WTC11 (cell line): Measurements from ENCODE around the gene FMNL2. TPM values are rescaled to one million over a fixed set of nuclear protein-coding genes. Genes with fewer than 3 reads are reported as not detected.

ENCODE experiments used
- ATAC-seq: fragments of 200-7000 bp; cut with Tn5 transposase; 2 replicates; pipeline ENCODE4 v1.10.0; 2021; ENCODE audit warnings: mild to moderate bottlenecking, moderate library complexity
- CTCF ChIA-PET: fragments of 300-600 bp; sonication (Branson Sonifier 250); formaldehyde crosslinking; loops from one replicate; lab custom pipeline; 2021; ENCODE audit warnings: antibody characterized with exemption; lab: Charles Lee
- POLR2A ChIA-PET: fragments of 350-600 bp; sonication (Branson Sonifier 250); formaldehyde crosslinking; loops from one replicate; lab custom pipeline; 2021; ENCODE audit warnings: antibody characterized with exemption; lab: Charles Lee
- DNase-seq: peaks from one replicate; pipeline ENCODE4 v3.0.0; 2021; ENCODE audit warnings: low spot score
- H3K27ac Mint-ChIP-seq: 2 replicates; pipeline ENCODE4 v1.8.0; 2021; ENCODE audit warnings: mixed read lengths
- H3K27me3 Mint-ChIP-seq: 2 replicates; pipeline ENCODE4 v1.8.0; 2021; ENCODE audit warnings: low read depth, mild to moderate bottlenecking, moderate library complexity, mixed read lengths
- H3K36me3 Mint-ChIP-seq: 2 replicates; pipeline ENCODE4 v1.8.0; 2021; ENCODE audit warnings: mixed read lengths
- H3K4me1 Mint-ChIP-seq: 2 replicates; pipeline ENCODE4 v1.8.0; 2022; ENCODE audit warnings: mixed read lengths
- H3K4me3 Mint-ChIP-seq: 2 replicates; pipeline ENCODE4 v1.8.0; 2021; ENCODE audit warnings: mild to moderate bottlenecking, moderate library complexity, mixed read lengths
- H3K9me3 Mint-ChIP-seq: 2 replicates; pipeline ENCODE4 v1.8.0; 2021; ENCODE audit warnings: mixed read lengths
- CBFB ChIP-seq: sonication (generic); formaldehyde crosslinking; IDR thresholded peaks from 2 replicates; pipeline ENCODE4 v1.8.1; 2022; ENCODE audit warnings: mild to moderate bottlenecking, low read depth, missing genetic modification reagents
- CREB1 ChIP-seq: sonication (generic); formaldehyde crosslinking; IDR thresholded peaks from 2 replicates; pipeline ENCODE4 v1.8.0; 2023; ENCODE audit warnings: mild to moderate bottlenecking, missing genetic modification reagents
- E2F4 ChIP-seq: sonication (generic); formaldehyde crosslinking; IDR thresholded peaks from 2 replicates; pipeline ENCODE4 v1.8.1; 2022; ENCODE audit warnings: low read depth, mild to moderate bottlenecking, moderate library complexity, missing genetic modification reagents, borderline replicate concordance
- E2F5 ChIP-seq: sonication (generic); formaldehyde crosslinking; IDR thresholded peaks from 2 replicates; pipeline ENCODE4 v1.8.1; 2022; ENCODE audit warnings: mild to moderate bottlenecking, moderate library complexity, missing genetic modification reagents
- ETV6 ChIP-seq: sonication (generic); formaldehyde crosslinking; IDR thresholded peaks from 2 replicates; pipeline ENCODE4 v1.8.1; 2022; ENCODE audit warnings: mild to moderate bottlenecking, missing genetic modification reagents
- FOXJ3 ChIP-seq: sonication (generic); formaldehyde crosslinking; IDR thresholded peaks from 2 replicates; pipeline ENCODE4 v1.9.0; 2021; ENCODE audit warnings: missing genetic modification reagents, mild to moderate bottlenecking, borderline replicate concordance
- FOXP1 ChIP-seq: sonication (generic); formaldehyde crosslinking; IDR thresholded peaks from 2 replicates; pipeline ENCODE4 v1.8.0; 2022; ENCODE audit warnings: missing genetic modification reagents, mild to moderate bottlenecking, moderate library complexity, borderline replicate concordance
- JAZF1 ChIP-seq: fragments of 250-450 bp; sonication (Bioruptor Pico); IDR thresholded peaks from 2 replicates; pipeline ENCODE4 v1.9.0; 2021; ENCODE audit warnings: moderate library complexity, mild to moderate bottlenecking, inconsistent platforms
- JUN ChIP-seq: sonication (generic); formaldehyde crosslinking; IDR thresholded peaks from 2 replicates; pipeline ENCODE4 v1.8.0; 2023; ENCODE audit warnings: mild to moderate bottlenecking, missing genetic modification reagents
- KAT7 ChIP-seq: sonication (generic); formaldehyde crosslinking; IDR thresholded peaks from 2 replicates; pipeline ENCODE4 v1.8.1; 2023; ENCODE audit warnings: missing genetic modification reagents, mild to moderate bottlenecking, borderline replicate concordance
- NFE2L1 ChIP-seq: sonication (generic); formaldehyde crosslinking; IDR thresholded peaks from 2 replicates; pipeline ENCODE4 v1.8.1; 2023; ENCODE audit warnings: missing genetic modification reagents
- PREB ChIP-seq: sonication (generic); formaldehyde crosslinking; IDR thresholded peaks from 2 replicates; pipeline ENCODE4 v1.8.1; 2022; ENCODE audit warnings: mild to moderate bottlenecking, missing genetic modification reagents, moderate library complexity, borderline replicate concordance
- SP1 ChIP-seq: sonication (generic); formaldehyde crosslinking; conservative IDR thresholded peaks from 2 replicates; pipeline ENCODE4 v1.8.1; 2022; ENCODE audit warnings: missing genetic modification reagents
- USF2 ChIP-seq: sonication (generic); formaldehyde crosslinking; IDR thresholded peaks from 2 replicates; pipeline ENCODE4 v1.8.1; 2023; ENCODE audit warnings: mild to moderate bottlenecking, missing genetic modification reagents, moderate library complexity
- ZNF232 ChIP-seq: sonication (generic); formaldehyde crosslinking; IDR thresholded peaks from 2 replicates; pipeline ENCODE4 v1.8.0; 2022; ENCODE audit warnings: mild to moderate bottlenecking, missing genetic modification reagents
- ZNF263 ChIP-seq: sonication (generic); formaldehyde crosslinking; IDR thresholded peaks from 2 replicates; pipeline ENCODE4 v1.8.1; 2022; ENCODE audit warnings: low read depth, mild to moderate bottlenecking, moderate library complexity, missing genetic modification reagents
- ZNF317 ChIP-seq: sonication (generic); formaldehyde crosslinking; IDR thresholded peaks from 2 replicates; pipeline ENCODE4 v1.8.1; 2023; ENCODE audit warnings: low read depth, mild to moderate bottlenecking, moderate library complexity, missing genetic modification reagents, borderline replicate concordance
- ZSCAN18 ChIP-seq: fragments of 250-450 bp; sonication (Bioruptor Pico); IDR thresholded peaks from 2 replicates; pipeline ENCODE4 v2.1.2; 2022; ENCODE audit warnings: mild to moderate bottlenecking, moderate library complexity
- total RNA-seq: library from RNA; stranded (reverse); gene quantifications from 3 replicates; pipeline ENCODE4 v1.2.3, GENCODE V29; 2021
- TF ChIP-seq, protein P1 (sequence below): fragments of 250-450 bp; sonication (Bioruptor Pico); IDR thresholded peaks from 2 replicates; pipeline ENCODE4 v1.9.0; 2021; ENCODE audit warnings: moderate library complexity, mild to moderate bottlenecking, inconsistent platforms, borderline replicate concordance
- TF ChIP-seq, protein P2 (sequence below): sonication (generic); formaldehyde crosslinking; IDR thresholded peaks from 2 replicates; pipeline ENCODE4 v1.8.0; 2022; ENCODE audit warnings: mild to moderate bottlenecking, missing genetic modification reagents
- TF ChIP-seq, protein P3 (sequence below): sonication (generic); formaldehyde crosslinking; IDR thresholded peaks from 2 replicates; pipeline ENCODE4 v1.8.1; 2023; ENCODE audit warnings: mild to moderate bottlenecking, moderate library complexity, missing genetic modification reagents
- TF ChIP-seq, protein P4 (sequence below): sonication (generic); formaldehyde crosslinking; IDR thresholded peaks from 2 replicates; pipeline ENCODE4 v1.8.1; 2023; ENCODE audit warnings: mild to moderate bottlenecking, missing genetic modification reagents
- TF ChIP-seq, protein P5 (sequence below): sonication (generic); formaldehyde crosslinking; IDR thresholded peaks from 2 replicates; pipeline ENCODE4 v1.8.0; 2022; ENCODE audit warnings: mild to moderate bottlenecking, missing genetic modification reagents

The FMNL2 gene
- total RNA-seq, 1 experiment from 2014 or later: 43.0 TPM

DNA sequence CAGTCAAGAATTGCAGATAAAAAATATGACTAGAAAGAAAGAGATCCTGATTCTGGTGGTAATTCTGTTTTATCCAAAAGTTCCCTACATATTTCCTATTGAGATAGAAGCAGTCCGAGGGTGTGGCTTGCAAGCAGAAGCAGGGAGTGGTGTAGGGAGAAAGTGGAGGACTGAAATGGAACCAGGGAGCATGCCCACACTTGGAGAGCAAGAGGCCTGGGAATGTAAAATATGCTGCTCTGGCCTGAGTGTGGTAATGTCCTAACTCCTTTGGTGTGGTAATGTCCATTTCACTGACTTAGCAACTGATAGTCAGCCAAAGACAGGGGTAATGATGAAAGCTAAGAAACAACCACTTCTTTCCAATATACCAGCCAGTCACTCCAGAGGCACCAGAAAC is 30.1 kb upstream of the FMNL2 start:
- no peak for ATAC-seq

DNA sequence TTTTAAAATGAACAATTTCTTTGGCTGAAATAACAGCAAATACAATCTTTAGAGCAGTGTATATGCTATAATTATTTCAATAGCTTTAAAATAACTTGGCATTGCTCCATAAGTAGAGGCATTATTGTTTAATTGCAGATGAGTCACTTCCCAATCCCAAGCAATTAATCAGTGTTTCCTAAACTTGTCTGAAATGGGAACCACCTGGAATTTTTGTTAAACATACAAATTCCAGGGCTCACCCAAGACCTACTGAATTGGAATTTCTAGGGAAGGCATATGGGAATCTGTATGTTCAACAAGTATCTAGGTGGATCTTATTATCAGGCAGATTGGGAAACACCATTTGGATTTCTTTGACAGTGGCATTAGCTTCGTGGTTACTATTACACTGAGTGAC is 27.1 kb upstream of the FMNL2 start:
- ATAC-seq (no peak), DNase-seq (no peak)
- ChIA-PET CTCF (no interaction called here), POLR2A (no interaction called here)
- no peak overlapping the region for H3K4me3 Mint-ChIP-seq
- H3K27ac Mint-ChIP-seq: no peak overlapping the region
- no peaks in the 10 kb centered on the region for H3K36me3 Mint-ChIP-seq
- peaks cover 4% of the 10 kb centered on the region; the same call in 1 of the 2 replicates for H3K9me3 Mint-ChIP-seq
- H3K4me1 Mint-ChIP-seq: 0 out of 2 replicates have a peak, but pooled peaks cover 6% of the 10 kb centered on the region
- no peaks in the 10 kb centered on the region for H3K27me3 Mint-ChIP-seq
- no peak for TF ChIP-seq E2F5 (CRISPR knock-in tag)
- TF ChIP-seq ZSCAN18: no peak
- TF ChIP-seq JUN: no peak
- TF ChIP-seq E2F4 (CRISPR knock-in tag): no peak
- TF ChIP-seq, protein P1, sequence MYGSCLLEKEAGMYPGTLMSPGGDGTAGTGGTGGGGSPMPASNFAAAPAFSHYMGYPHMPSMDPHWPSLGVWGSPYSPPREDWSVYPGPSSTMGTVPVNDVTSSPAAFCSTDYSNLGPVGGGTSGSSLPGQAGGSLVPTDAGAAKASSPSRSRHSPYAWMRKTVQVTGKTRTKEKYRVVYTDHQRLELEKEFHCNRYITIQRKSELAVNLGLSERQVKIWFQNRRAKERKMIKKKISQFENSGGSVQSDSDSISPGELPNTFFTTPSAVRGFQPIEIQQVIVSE (CRISPR knock-in tag): no peak
- TF ChIP-seq ZNF263 (CRISPR knock-in tag): no peak
- no peak for TF ChIP-seq USF2 (CRISPR knock-in tag)
- TF ChIP-seq CBFB (CRISPR knock-in tag): no peak

More for the DNA sequence above, 30.1 kb upstream of the FMNL2 start:
- Mint-ChIP-seq H3K27me3 (no peaks in the 10 kb centered on the region), H3K4me3 (no peak overlapping the region), H3K27ac (no peak overlapping the region), H3K9me3 (peaks cover 4% of the 10 kb centered on the region; the same call in 1 of the 2 replicates), H3K36me3 (no peaks in the 10 kb centered on the region), H3K4me1 (0 out of 2 replicates have a peak, but pooled peaks cover 6% of the 10 kb centered on the region)
- POLR2A ChIA-PET: no interaction called here
- DNase-seq: no peak
- CTCF ChIA-PET: no interaction called here
- TF ChIP-seq SP1 (CRISPR knock-in tag): no peak
- TF ChIP-seq ETV6 (CRISPR knock-in tag): no peak
- TF ChIP-seq NFE2L1 (CRISPR knock-in tag): no peak
- no peak for TF ChIP-seq E2F4 (CRISPR knock-in tag)
- no peak for TF ChIP-seq ZNF263 (CRISPR knock-in tag)
- no peak for TF ChIP-seq JAZF1
- TF ChIP-seq JUN: no peak
- TF ChIP-seq, protein P2, sequence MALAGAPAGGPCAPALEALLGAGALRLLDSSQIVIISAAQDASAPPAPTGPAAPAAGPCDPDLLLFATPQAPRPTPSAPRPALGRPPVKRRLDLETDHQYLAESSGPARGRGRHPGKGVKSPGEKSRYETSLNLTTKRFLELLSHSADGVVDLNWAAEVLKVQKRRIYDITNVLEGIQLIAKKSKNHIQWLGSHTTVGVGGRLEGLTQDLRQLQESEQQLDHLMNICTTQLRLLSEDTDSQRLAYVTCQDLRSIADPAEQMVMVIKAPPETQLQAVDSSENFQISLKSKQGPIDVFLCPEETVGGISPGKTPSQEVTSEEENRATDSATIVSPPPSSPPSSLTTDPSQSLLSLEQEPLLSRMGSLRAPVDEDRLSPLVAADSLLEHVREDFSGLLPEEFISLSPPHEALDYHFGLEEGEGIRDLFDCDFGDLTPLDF (CRISPR knock-in tag): no peak
- no peak for TF ChIP-seq ZNF317 (CRISPR knock-in tag)
- TF ChIP-seq, protein P3, sequence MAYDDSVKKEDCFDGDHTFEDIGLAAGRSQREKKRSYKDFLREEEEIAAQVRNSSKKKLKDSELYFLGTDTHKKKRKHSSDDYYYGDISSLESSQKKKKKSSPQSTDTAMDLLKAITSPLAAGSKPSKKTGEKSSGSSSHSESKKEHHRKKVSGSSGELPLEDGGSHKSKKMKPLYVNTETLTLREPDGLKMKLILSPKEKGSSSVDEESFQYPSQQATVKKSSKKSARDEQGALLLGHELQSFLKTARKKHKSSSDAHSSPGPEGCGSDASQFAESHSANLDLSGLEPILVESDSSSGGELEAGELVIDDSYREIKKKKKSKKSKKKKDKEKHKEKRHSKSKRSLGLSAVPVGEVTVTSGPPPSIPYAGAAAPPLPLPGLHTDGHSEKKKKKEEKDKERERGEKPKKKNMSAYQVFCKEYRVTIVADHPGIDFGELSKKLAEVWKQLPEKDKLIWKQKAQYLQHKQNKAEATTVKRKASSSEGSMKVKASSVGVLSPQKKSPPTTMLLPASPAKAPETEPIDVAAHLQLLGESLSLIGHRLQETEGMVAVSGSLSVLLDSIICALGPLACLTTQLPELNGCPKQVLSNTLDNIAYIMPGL (CRISPR knock-in tag): no peak
- TF ChIP-seq ZNF232: no peak
- no peak for TF ChIP-seq KAT7 (CRISPR knock-in tag)
- TF ChIP-seq, protein P4, sequence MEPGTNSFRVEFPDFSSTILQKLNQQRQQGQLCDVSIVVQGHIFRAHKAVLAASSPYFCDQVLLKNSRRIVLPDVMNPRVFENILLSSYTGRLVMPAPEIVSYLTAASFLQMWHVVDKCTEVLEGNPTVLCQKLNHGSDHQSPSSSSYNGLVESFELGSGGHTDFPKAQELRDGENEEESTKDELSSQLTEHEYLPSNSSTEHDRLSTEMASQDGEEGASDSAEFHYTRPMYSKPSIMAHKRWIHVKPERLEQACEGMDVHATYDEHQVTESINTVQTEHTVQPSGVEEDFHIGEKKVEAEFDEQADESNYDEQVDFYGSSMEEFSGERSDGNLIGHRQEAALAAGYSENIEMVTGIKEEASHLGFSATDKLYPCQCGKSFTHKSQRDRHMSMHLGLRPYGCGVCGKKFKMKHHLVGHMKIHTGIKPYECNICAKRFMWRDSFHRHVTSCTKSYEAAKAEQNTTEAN (CRISPR knock-in tag): no peak
- TF ChIP-seq CREB1 (CRISPR knock-in tag): no peak
- TF ChIP-seq FOXP1 (CRISPR knock-in tag): no peak
- TF ChIP-seq FOXJ3 (CRISPR knock-in tag): no peak
- TF ChIP-seq, protein P5, sequence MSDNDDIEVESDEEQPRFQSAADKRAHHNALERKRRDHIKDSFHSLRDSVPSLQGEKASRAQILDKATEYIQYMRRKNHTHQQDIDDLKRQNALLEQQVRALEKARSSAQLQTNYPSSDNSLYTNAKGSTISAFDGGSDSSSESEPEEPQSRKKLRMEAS (CRISPR knock-in tag): no peak
- no peak for TF ChIP-seq PREB (CRISPR knock-in tag)
- TF ChIP-seq, all 79 proteins: peak for 0
